ENCODE results near the gene BLTP3B.

BLTP3B gene

DNA sequence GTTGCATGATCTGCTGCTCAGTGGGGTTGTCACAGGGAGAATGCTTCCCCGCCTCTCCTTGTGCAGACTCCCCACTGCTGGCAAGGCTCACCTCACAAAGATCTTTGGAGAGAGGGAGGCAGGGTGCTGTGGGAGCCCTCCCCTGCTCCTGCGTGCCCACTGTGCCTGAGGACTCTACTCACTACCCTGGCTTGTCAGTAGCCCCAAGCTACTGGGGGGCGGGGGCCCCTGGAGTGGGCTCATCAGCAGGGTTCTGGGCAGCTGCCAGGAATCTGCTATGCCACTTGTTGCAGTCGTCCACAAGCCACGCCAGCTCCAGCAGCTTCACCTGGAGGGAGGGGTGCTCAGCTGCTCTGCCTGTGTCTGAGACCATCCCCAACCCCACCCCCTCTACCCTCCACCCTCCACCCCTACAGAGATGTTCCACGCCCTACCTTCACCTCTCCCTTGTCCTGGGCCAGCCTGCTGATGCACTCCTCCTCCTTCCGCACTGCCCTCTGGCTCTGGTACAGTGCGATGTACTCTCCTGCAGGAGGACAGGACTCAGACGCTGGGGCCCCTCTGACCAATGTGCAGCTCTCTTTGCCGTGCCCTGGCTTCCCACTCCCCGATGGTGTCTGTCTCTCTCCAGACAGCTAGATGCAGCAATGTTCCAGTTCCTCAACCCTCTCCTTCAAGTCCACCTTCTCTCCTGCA, 14.2 kb upstream of the BLTP3B start:
- FAIRE-seq (no peak), DNase-seq (ENCODE audit: insufficient read length) (no peak)
- no peak for TF ChIP-seq POLR2AphosphoS5 (IDR thresholded peaks at IDR 0.05; ENCODE audit: low read depth, low read length)
- TF ChIP-seq POLR2A (IDR thresholded peaks at IDR 0.05; ENCODE audit: low read depth, low read length) = no peak
- TF ChIP-seq TAF1 (IDR thresholded peaks at IDR 0.05; ENCODE audit: borderline replicate concordance, low read depth, low read length) = no peak

DNA sequence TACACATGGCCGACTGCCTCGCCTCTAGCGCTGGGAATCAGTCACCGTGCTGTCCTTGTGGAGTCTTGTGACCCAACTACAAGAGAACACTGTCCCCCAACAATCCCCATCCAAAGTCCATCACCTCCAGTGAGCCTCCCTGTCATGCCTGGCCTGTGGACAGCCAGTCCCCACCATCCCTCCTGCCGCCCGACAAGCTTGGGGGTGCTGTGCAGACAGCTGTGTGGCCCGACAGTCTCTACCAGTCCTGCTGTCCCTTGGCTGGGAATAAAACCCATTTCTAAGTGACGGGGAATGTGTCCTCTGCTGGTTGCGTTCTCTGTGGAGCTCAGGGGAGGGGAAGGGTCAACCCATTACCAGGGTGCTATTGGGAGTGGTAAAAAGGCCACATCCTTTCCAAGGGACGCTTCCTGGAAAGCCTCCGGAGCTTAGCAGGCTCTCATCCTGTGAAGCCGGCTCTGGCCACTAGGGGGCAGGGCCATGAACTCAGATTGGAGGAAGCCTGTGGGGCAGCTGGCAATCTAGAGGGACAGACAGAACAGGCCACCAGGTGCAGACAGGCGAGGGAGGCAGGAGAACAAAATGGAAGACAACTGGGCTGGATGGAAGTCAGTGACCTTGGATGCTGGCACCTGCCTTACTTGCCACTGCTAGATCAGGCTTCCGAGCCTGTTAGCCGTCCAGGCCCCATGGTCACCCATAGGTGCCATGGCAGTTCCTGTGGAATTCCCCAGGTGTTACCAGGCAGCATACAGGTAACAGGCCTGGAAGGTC, 12.0 kb upstream of the BLTP3B start:
- TF ChIP-seq POLR2AphosphoS5 (IDR thresholded peaks at IDR 0.05; ENCODE audit: low read depth, low read length) (no peak), POLR2A (IDR thresholded peaks at IDR 0.05; ENCODE audit: low read depth, low read length) (no peak), TAF1 (IDR thresholded peaks at IDR 0.05; ENCODE audit: borderline replicate concordance, low read depth, low read length) (no peak)
- DNase-seq (ENCODE audit: insufficient read length) = peak; percentile 56
- peak; percentile 68 for FAIRE-seq

DNA sequence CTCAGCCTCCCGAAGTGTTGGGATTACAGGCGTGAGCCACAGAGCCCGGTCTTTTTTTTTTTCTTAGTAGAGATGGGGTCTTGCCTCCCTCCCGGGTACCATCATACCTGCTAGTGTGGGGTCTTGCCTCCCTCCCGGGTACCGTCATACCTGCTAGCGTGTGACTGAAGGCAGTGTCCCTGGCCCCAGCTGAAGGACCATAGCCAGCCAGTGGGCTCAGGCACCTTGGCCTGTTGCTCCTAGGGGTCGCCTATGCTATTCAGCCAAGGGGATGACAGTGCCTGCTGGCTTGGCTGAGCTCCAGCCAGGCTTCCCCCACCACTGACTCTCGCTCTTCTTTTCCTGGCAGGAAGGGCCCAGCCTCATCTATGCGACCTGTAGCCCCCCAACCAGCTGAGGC, 10.5 kb upstream of the BLTP3B start:
- no peak for TF ChIP-seq POLR2AphosphoS5 (IDR thresholded peaks at IDR 0.05; ENCODE audit: low read depth, low read length)
- TF ChIP-seq TAF1 (IDR thresholded peaks at IDR 0.05; ENCODE audit: borderline replicate concordance, low read depth, low read length) = no peak
- no peak for TF ChIP-seq POLR2A (IDR thresholded peaks at IDR 0.05; ENCODE audit: low read depth, low read length)
- no peak for DNase-seq (ENCODE audit: insufficient read length)
- FAIRE-seq = no peak

DNA sequence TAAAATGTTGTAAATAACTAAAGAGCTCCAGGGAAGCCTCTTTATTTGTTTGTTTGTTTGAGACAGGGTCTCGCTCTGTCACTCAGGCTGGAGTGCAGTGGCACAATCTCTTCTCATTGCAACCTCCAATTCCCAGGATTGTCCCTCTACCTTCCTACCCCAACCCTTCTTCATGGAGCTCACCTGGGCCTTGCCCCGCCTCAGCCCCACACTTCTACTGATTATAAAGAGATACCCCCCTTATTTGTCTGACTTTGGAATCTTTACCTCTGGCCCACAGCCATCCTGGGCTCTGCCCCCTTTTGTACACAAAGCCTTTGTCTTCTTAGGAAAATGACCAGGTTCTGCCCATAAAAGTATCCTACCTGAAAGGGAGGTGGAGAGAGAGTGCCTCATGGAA, 9.1 kb upstream of the BLTP3B start:
- FAIRE-seq (no peak), DNase-seq (ENCODE audit: insufficient read length) (no peak)
- TF ChIP-seq POLR2A (IDR thresholded peaks at IDR 0.05; ENCODE audit: low read depth, low read length) = no peak
- TF ChIP-seq TAF1 (IDR thresholded peaks at IDR 0.05; ENCODE audit: borderline replicate concordance, low read depth, low read length) = no peak
- TF ChIP-seq POLR2AphosphoS5 (IDR thresholded peaks at IDR 0.05; ENCODE audit: low read depth, low read length) = no peak

DNA sequence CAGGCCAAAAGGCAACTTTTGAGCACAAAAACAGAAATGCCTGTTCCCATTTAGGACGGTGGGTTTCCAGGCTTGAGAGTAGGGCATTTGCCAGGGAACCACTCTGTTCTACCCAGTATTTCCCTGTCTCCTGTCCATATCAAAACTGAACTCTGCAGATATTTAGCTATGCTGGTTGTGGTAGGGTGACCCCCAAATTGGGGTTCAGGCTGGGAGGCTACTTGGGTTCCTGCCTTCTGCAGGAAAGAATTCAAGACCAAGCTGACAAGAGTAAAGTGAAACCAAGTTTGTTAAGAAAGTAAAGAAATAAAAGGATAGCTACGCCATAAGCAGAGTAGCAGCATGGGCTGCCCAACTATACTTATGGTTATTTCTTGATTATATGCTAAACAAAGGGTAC, 3.6 kb upstream of the BLTP3B start:
- TF ChIP-seq POLR2A (IDR thresholded peaks at IDR 0.05; ENCODE audit: low read depth, low read length) (no peak), POLR2AphosphoS5 (IDR thresholded peaks at IDR 0.05; ENCODE audit: low read depth, low read length) (no peak), TAF1 (IDR thresholded peaks at IDR 0.05; ENCODE audit: borderline replicate concordance, low read depth, low read length) (no peak)
- no peak for FAIRE-seq

DNA sequence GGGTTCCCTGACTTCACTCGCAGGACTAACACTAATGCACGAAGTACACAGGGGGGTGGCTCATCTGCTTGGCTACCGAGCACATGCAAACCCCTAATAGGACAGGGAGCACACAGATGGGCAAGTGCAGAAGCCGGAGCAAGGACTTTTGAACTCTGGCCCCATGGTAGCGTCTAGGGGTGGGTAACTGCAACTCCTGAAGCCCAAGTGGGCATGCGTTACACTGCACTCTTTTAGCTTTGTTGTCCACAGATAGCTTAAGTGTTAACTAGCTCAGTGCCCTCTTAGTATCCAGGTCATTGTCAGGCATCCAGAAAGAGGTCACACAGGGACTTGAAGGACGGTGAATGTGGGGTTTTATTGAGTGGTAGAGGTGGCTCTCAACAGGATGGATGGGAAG, 3.0 kb upstream of the BLTP3B start:
- FAIRE-seq = no peak
- TF ChIP-seq POLR2A (IDR thresholded peaks at IDR 0.05; ENCODE audit: low read depth, low read length) = no peak
- TF ChIP-seq POLR2AphosphoS5 (IDR thresholded peaks at IDR 0.05; ENCODE audit: low read depth, low read length) = no peak
- TF ChIP-seq TAF1 (IDR thresholded peaks at IDR 0.05; ENCODE audit: borderline replicate concordance, low read depth, low read length) = no peak
- no peak for DNase-seq (ENCODE audit: insufficient read length)

More for the DNA sequence above, 3.6 kb upstream of the BLTP3B start:
- DNase-seq (ENCODE audit: insufficient read length) = no peak

DNA sequence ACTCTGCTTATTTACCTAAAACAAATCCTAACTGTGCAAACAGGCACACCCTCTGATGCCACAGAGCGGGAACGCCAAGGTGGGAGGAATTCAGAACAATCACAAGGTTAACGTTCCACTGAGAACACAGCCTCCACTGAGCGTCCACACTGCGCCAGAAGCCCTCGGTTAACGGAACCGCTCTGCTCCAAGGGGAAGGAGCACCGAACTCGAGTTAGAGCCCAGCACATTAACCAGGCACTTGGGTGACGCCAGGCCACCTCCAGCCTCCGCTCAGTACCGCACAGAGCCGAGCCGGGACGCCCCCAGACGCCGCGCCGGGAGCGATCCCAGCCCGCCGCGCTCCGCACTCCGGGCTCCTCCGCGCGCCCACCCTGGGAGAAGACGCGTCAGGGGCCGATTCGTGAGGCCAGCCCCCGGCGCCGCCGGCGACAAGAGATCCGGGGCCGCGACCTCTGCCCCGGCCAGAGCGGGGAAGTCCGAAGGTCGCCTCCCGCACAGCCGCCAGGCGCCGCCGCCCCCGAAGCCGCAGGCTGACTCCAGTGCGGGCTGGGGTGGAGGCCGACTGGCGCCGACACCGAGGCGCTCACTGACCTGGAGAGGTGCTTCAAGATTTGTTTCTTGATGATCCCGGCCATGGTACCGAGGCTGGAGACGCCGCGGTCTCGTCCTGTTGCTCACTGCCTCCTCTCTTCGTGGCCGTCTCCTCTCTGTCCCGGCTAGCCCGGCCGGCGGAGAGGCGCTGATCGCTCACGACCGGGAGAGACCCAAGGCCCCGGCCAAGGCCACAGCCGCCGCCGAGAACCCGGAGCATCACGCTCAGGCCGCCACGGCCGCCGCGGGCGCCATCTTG, 450 bp downstream of the BLTP3B start:
- TF ChIP-seq POLR2A (IDR thresholded peaks at IDR 0.05; ENCODE audit: low read depth, low read length) = peak; percentile 93
- TF ChIP-seq TAF1 (IDR thresholded peaks at IDR 0.05; ENCODE audit: borderline replicate concordance, low read depth, low read length) = peak; percentile 84
- TF ChIP-seq POLR2AphosphoS5 (IDR thresholded peaks at IDR 0.05; ENCODE audit: low read depth, low read length) = no peak
- DNase-seq (ENCODE audit: insufficient read length) = no peak
- FAIRE-seq = peak; percentile 77

DNA sequence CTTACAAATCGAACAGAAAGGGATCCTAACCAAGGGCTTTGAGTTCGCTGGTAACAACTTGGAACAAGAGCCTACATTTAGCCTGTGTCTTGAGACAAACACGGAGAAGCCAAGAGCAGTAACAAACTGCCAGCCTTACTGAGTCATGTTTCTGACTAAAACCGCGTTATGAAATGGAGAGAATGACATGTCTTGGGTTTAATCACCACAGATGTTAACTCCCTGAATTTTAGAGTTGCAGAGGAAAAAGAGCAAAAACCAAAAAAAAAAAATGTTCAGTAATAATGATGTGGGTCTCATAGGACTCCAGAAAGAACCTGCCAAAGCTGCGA, 1.0 kb downstream of the BLTP3B start:
- DNase-seq (ENCODE audit: insufficient read length) (no peak), FAIRE-seq (no peak)
- TF ChIP-seq POLR2A (IDR thresholded peaks at IDR 0.05; ENCODE audit: low read depth, low read length) = no peak
- TF ChIP-seq POLR2AphosphoS5 (IDR thresholded peaks at IDR 0.05; ENCODE audit: low read depth, low read length) = no peak
- no peak; the same call in 1 of the 2 replicates for TF ChIP-seq TAF1 (IDR thresholded peaks at IDR 0.05; ENCODE audit: borderline replicate concordance, low read depth, low read length)

DNA sequence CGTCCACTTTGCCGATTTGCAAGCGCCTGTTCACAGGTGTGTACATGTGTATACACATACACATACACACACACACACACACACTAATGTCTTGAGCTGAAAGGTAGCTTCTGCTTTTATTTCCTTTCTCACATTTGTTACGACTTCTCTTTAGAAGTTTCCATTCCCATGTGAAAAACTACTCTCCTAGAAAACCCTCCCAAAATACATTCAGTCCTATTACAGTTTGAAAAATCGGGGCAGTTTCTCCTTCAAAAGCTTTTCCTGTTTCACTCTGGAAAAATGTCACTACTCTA, 3.9 kb downstream of the BLTP3B start:
- no peak for DNase-seq (ENCODE audit: insufficient read length)
- no peak for FAIRE-seq
- no peak for TF ChIP-seq POLR2A (IDR thresholded peaks at IDR 0.05; ENCODE audit: low read depth, low read length)
- TF ChIP-seq TAF1 (IDR thresholded peaks at IDR 0.05; ENCODE audit: borderline replicate concordance, low read depth, low read length) = no peak
- no peak for TF ChIP-seq POLR2AphosphoS5 (IDR thresholded peaks at IDR 0.05; ENCODE audit: low read depth, low read length)

DNA sequence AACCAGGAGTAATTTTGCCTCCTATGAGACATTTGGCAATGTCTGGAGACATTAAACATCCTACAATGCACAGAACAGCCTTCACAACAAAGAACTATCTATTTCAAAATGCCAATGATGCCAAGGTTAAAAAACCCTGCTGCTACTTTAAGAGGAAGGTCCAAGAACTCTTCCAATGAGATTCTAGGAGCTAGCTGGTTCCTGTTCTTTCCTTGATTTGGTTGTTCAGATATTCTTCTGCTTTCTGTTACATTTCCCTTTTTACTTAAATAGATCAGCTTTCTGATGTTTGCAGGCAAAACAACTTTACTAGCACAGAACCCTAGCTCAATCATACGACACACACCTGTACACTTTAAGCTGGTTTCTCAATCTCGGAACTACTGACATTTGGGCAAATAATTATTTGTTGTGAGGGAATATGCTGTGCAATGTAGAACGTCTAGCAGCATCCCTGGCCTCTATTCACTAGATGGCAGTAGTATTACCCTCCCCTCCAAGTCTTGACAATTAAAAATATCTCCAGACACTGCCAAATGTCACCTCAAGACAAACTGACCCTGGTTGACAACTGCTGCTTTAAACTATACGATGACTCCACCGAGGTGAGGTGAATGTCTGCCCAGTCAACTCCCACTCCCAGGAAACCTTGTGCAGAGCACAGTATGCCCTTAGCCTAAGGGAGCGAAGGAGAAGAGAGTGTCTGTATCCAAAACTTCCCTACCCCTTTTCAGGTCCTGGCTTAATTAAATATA, 4.4 kb downstream of the BLTP3B start:
- FAIRE-seq (peak; percentile 60), DNase-seq (ENCODE audit: insufficient read length) (no peak)
- TF ChIP-seq POLR2A (IDR thresholded peaks at IDR 0.05; ENCODE audit: low read depth, low read length) = no peak
- TF ChIP-seq TAF1 (IDR thresholded peaks at IDR 0.05; ENCODE audit: borderline replicate concordance, low read depth, low read length) = no peak
- no peak for TF ChIP-seq POLR2AphosphoS5 (IDR thresholded peaks at IDR 0.05; ENCODE audit: low read depth, low read length)

DNA sequence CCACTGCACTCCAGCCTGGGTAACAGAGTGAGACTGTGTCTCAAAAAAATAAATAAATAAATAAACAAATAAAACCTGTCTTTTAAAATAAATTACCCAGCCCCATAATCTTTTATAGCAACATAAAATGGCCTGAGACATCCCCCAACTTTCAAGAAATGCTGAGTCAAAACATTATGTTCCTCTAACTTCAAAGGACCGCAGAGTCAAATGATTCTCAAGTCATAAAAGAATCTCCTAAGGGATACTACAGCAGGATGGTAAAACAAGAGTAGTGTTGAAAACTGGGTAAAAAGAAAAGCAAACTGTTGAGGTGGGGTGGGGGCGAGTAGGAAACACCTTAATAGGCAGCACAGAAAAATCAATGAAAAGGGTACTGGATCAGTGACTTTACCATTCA, 9.5 kb downstream of the BLTP3B start:
- FAIRE-seq (no peak), DNase-seq (ENCODE audit: insufficient read length) (no peak)
- TF ChIP-seq POLR2AphosphoS5 (IDR thresholded peaks at IDR 0.05; ENCODE audit: low read depth, low read length) = no peak
- no peak for TF ChIP-seq POLR2A (IDR thresholded peaks at IDR 0.05; ENCODE audit: low read depth, low read length)
- no peak for TF ChIP-seq TAF1 (IDR thresholded peaks at IDR 0.05; ENCODE audit: borderline replicate concordance, low read depth, low read length)

Data from GM12892 (cell line).